Right kidney (tissue), 1 donor: Measurements from ENCODE around the gene OLIG3.
A peak's percentile ranks its signal among the peaks of the same experiment; 100 is the strongest.

Source experiments
- DNase-seq: peaks from one replicate; pipeline ENCODE4 v3.0.0-alpha.2; 2016

Gene OLIG3

DNA sequence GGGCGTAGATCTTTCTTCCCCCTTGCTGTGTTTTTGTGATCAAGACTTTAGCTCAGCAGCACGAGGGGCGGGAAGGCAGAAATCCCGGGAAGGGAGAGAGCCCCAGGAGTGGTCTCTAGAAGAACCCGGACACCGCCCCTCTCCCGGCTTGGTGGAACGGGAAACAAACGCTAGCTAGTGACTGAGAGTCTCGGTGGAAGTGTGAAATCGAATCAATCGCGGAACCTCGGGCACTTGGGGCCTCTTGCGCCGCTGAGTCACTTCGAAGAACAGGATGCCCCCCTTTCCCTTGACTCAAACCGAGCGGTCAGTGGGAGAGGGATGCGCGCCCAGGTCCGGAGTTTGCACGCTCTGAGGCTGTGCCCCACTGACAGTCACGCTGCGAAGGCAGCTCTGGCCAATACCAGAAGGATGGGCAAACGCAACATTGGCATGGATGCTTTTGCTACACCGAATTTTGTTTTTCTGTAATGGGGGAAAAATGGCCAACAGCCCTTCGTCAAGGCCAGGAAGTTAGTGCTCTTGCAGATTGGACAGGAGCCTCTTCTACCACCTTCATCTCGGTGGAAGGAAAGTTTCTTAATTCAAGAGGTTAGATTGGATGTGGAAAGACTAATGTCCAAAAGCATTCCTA is 1.6 kb upstream of the OLIG3 start:
- peak; percentile 78 for DNase-seq

DNA sequence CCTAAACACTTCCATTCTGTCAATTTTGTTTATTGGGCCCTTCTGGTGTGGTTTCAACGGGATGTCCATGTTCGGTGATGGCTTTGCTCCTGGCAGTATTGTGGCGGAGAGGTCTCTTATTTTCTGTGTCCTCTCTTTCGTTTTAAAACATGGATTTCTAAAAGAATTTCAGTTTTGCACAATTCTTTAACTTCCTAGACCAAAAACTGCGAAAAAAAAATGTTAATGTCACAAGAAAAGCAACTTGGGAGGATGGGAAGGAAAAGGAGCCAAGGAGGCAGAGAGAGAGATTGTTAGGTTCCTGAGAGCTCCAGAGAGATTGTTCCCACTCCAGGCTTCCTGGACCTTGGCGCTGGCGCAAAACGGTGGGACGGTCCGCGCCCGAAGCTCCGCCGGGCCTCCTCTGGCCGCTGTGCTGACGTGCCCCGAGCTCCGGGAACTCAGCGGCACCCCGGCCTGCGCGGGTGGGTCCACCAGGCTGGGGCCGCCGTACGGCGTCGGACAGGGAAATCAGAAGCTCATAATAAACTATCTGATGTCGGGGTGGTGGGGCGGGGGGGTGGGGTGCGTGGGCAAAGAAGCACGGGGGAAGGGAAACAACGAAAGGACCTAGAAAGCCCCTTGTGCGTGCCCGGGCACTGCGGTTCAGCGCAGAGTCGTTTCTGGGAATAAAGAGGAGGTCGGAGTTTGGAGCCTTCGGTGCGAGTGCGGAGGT is 951 bp upstream of the OLIG3 start:
- peak; percentile 71 for DNase-seq

DNA sequence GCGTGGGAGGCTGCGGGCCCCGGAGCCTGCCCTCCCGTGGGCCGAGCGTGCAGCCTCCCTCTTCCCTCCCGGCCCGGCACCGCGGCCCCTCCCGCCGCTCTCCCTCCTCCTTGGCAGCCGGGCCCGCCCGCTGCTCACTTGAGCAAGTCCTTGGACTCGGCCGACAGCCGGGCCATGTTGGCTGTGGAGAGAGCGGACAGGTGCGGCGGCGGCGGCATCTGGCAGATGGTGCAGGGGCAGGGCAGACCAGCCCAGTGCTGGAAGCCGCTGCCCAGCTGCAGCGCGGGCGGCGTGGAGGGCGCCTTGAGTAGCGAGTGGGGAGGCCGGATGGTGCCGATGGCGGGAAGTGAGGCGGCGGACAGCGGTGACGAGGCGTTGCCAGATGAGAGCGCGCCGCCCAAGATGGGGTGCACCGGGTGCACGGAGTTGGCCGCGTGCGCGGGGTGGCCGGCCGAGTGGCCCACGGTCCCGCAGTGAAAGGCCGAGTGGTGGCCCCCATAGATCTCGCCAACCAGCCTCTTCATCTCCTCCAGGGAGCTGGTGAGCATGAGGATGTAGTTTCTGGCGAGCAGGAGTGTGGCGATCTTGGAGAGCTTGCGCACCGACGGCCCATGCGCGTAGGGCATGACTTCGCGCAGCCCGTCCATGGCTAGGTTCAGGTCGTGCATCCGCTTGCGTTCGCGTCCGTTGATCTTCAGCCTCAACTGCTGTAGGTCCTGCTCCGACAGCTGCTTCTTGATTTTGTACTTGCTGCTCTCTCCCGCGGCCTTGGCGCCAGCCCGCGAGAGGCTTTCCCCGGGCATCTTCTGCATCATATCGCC is 766 bp downstream of the OLIG3 start:
- peak; percentile 70 for DNase-seq

DNA sequence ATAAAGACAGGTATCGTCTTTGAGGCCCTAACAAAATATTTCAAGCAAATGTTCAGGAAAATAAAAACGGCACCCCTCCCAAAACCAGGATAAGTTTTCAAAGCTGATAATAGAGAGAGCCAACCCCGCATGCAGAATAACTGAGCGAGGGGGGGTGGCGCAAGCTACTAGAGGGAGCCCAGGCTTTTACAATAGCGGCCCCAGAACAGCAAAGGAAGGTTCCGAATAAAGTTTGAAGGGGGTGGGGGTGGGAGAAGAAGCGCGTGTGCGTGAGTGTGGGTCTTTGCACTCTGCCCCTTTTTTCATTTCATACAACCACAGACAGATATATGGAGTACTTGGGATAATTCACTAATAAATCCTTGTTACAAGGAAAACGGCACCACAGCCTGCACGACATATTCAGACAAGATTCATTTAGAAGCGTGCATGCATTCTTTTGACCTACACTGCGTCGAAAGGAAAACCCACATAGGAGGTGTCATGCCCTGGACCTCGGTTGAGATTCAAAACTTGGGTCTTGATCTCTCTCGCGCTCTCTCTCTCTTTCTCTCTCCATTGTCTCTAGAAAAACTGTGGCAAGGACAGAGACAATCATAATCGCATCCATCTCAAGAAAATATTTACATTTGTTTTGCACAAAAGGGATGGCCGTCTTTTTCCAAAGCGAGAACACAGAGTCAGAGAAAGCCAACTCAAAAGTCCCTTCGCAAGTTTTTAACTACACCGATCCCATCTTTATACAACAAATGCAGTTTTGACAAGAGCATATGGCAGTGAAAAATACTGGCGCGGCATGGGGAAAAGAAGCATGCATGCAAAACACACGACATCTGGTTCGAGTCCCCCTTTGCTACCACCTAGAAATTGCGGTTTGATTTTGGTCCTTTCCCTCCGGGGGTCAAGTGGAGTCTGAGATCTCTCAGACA is 1.6 kb downstream of the OLIG3 start:
- DNase-seq: peak; percentile 52

DNA sequence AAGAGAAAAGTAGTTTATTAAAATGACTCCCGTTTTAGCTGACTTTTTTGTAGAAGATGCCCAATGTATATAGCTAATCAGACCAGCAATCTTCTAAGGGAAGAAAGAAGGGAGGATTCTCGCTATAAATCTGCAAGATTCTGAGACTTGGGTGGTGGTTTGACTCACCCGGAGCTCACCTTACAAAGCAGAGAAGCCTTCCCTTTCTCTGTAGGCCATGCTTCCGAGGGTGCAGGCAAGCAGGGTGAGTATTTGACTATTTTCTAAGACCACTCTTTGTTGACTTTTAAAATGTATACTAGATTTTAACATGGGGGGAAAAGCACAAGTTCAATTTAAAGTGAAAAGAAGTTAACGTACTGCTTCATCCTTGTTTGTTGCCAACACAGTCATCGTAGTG is 2.7 kb downstream of the OLIG3 start:
- DNase-seq: peak; percentile 29

DNA sequence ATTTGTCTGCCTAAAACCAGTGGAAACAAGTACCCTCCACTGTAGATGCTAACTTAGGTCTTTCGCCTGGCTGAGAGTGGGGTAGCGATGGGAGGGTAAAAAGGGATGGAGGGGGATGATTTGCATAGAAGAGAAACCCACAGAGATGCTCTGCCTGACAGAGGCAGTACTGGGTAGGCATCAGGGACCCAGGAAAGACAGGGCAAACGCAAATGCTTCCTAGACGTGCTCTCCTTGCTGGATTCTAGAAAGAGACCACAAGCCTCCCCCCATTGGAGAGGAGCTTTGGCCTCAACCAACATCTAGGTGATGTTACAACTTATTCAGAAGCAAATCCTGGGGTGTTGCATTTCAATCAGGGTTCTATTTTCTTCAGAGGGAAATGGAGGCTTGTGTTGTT is 3.2 kb downstream of the OLIG3 start:
- peak; percentile 20 for DNase-seq

DNA sequence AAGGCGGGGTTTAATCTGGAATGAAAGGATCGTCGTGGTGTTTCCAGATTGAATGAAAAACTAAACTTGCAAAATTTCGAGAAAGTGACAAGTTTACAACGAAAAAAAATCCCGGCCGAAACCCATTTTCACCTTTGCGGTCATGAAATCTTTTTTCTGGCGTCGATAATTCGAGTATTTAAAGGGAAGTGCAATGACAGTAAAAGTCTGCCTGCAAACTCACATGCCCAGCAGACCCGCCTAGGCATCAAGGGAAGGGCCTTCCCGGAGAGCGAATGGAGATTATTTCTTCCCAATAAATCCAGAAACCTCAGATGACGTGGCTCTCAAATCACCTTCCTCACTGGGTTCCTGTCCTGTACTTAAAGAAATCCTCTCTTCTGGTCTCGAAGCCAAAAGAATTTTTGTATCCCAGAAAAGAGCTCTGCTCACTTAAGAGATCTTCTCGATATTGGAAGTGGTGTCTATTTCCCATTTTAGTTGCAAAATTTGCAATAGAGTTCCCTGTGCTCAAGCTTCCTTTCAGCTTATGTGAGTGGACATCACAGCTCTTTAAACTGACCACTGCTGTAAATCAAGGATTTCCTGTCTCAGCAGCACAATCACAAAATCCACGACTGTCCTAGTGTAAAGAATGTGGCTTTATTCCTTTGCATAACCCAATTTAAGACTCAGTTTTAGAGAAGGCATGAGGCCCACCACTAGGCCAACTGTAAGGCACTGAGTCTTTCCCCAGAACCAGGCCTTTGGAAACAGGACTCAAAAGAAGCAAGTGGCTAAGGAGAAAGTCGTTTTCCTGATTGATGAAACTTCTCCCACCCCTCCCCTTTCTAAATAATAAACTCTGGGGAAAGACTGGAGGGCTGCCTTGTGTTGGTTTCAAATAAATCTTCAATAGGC is 3.9 kb downstream of the OLIG3 start:
- DNase-seq: peak; percentile 37

DNA sequence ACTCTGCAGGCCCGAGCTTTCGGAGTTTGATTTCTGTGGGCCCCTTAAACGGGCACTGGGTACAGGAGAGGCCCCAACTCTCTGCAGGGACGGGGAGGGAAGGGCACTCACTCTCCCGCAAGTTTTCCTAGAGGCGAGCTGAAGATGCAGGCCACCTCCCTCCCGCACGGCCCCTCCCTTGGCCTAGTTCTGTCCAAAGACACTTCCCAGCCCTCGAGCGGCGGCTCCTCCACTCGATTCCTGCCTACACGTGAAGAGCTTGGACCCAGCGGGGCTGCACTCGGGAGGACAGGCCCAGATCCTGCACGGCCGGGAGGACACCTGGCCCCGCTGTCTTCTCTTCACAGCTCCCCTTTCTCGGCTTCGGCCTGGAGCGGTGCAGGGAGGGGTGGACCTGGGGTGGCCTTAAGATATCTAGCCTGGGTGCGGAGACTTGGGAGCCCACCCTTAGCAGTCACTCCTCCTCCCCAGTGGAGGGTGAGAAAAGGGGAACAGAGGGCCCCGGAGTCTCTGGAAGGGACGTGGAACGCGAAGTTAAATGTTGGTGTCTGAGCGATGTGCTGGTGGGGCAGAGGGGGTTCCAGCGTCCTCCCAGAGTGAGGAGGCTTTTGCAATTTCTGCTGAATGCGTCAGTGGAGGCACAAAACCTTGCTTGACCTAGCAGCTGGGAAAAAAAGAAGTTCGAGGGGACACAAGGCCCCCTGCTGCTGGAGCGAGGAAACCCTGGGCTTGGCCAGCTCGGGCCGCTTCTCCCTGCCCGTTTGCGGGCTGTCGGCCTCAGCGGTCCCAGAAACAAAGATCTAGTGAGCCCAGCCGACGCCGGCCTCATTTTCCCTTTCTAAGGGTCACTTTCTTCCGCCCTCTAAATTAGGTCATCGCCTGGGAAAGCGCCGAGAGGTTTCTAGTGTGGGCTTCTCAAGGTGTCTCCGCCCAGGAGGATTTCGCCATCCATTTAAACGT is 4.9 kb downstream of the OLIG3 start:
- peak; percentile 69 for DNase-seq

DNA sequence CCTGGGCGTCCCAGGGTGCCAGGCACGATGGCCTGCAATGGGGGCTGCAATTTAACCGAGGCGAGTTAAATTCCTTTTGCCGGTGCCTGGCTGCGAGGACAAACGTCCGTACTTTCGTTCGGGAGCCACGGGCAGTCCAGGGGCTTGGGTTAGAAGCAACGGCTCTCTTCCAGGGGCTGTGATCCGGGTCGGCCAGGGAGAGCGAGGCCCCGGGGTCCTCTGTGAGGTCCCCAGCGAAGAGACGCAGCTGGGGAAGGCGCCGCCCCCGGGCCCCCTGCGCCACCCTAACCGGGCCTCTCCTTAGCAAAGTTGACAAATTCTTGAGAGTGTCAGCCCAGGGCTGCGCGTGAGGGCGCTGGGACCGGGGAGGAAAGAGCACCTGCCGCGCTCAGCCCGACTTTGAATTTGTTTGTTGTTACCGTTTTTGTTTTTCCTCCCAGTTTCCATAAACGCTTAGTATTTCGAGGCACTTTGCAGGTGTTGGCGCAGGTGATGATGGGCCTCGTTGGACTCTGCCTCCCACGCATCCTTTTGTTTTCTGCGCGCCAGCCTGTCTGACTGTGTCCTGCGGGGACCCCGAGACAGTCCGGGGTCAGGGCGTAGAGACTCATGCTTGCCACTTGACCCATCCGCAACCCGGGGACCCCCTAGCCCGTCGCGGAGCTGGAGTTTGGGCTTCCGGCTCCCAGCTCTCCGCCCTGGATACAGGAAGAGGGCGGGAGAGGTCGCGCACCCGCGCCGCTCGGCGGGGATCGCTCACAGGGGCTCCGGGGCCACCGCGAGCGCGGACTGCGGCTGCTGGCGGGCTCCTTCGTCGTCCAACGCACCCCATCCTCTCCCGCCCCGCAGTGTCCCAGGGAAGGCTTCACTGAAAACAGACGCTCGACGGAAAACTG is 5.8 kb downstream of the OLIG3 start:
- peak; percentile 67 for DNase-seq

DNA sequence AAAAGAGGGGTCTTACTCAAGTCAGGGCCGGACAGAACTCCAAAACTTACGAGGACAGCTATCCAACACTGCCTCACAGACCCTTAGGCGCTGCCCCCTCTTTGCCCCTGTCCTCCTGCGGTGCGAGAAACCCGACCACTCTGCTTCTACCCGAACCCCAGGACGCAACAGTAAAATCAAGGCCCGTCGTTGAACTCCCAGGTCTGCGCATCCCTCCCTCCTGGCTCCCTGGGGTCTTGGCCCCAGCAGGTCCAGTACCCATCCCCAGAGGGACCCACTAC is 6.4 kb downstream of the OLIG3 start:
- DNase-seq: no peak

DNA sequence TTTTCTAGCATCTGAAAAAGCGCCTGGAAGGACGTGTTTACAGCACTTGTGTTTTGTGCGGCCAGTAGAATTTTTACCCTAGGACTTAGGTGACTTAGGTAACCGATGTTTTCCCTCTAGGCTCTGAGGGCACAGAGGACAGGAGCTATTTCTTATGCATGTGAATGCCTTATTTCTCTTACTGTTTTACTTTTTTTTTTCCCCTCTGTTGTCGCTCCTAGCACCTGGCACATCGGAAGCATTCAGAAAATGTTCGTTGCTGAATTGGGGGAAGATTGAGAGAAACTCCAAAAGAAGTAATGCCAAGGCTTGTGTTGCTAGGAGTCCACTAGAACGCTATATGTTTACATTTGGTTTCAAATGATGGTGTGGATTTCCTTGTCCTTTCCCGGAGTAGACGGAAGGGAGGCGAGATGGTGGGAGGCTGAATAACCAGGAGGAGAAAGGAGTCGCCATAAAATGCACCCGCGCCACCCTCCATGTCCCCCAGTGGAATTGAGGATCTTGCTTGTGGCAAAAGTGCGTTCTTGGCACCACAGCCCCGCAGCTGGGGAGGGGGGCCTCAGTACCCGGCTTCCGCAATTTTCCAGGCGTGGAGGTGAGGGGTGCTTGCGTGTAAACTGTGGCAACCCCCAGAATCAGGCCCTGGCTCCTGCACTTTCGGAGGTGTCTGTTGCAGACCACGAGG is 6.9 kb downstream of the OLIG3 start:
- peak; percentile 26 for DNase-seq

DNA sequence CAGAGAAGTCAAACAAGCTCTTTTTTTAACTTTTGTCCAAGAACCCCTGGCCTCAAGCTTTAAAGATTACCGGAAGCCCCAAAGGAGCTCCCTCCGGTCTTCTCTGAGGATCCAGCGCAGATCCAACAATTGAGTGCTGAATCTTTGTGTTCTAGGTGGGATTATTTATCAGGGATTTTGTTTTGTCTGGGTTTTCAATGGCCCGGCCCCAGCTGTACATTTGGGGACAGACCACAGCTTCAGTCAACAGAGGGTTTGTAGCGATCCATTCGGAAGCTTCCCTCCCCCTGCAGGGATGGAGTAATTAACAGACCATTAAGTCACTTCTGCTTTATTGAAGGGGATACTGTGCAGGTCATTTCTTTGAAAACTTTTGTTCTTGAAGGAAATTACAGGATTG is 7.8 kb downstream of the OLIG3 start:
- DNase-seq: peak; percentile 19

DNA sequence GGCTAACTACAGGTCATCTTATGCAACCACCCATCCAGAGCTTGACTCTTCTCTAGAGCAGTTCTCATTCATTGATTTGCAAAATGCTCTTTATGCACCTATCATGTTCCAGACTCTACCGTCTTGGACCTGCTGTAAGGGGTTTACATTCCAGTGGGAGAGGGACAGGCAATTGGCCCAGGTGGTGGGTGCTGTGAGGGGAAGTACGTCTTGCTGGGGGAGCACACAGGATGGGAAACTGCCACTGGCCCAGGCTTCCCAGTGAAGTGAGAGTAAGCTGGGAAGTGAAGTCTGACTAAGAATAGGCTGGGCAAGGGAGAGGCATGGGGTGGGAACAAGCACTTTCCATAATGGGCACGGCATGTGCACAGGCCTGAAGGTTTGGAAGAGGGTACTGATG is 13.8 kb downstream of the OLIG3 start:
- no peak for DNase-seq

DNA sequence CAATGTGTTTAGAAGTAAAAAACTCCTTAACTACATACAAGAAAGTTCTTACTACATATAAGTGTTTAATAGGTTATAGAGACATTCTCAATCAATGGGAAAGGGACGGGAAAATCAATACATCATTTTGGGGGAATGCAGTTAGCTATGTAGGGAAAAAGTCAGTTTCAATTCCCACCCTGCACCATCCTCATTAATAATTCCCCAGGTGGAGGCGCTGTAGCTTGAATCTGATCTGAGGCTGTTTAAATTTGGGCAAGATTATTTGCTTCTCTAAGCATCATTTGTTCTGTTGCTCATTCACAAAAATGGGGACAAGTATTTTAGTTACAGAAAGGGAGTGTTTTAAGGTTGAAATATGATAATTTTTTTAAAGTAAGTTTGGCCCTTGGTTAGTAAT is 19.1 kb downstream of the OLIG3 start:
- DNase-seq: no peak

DNA sequence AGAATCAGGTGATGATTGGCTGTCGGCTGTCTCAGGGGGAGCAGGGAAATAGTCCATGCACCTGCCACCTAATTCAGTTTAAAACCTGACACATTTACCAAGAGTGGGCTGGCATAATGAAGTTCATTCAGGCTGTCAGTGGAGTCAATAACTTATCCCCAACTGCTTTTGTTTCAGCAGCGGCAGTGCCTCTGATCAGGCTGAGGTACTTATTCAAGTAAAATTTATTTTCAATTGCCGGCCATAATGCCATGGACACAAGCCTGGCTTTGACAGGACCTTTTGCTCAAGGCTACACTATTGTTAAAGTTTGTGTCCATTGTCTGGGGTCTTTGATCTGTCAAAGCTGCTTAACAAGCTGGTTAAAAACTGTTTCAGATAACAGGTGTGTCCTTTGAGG is 20.6 kb downstream of the OLIG3 start:
- no peak for DNase-seq

DNA sequence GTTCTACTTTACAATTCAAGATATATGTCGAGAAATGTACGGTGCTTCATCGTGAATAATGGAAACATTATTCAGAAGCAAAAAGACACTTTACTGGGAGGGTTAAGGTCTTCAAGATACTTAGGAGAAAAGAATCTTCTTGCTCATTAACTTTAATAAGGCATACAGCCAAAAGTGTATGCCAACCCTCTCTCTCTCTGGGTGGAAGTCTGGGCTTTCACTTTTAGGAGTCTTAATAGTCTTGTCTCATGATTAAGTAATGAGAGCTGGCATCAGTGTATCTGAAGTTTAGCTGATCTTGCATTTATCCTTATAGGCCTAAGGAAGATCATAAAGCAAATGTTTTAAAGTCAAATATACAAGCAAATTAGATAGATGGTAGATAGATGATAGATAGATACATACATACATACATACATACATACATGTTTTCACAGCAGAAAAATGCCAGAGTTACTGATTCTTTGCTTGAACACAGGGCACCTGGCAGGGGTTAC is 21.5 kb downstream of the OLIG3 start:
- DNase-seq: no peak

DNA sequence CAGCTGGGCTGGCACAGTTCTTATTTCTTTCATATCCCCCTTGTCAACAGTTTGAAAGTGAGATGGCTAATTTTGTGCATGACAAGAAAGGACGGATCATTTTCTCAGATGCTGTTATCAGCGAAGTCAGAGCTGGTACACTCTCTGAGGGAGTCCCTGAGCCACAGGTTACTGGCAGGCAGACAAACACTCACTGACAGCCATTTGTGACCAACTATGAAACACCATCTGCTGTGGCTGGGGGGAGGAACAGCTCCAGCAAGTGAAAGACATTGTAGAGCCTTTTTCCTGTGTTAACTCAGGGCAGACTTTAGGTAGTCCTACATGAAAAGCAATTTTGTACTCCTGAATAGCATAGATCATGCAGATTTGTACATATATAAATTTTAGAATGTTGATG is 22.2 kb downstream of the OLIG3 start:
- no peak for DNase-seq

DNA sequence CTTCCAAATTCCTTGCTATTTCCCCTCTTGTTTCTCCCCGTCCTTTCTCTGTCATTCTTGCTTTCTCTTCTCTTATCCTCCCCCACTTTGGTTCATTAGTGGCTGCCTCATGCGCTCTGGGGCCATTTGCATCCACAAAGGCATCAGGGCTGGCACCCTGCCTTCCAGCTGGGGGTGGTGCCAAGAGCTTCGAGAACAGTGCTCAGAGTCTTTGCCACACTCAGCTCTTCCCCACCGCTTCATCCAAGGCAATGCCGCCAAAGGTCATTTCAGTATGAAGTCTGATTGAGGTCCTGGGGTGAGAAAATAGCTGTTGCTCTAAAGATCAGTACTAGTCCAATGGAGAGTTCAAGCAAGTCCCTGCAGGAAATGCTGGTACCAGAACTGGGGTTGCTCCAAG is 22.7 kb downstream of the OLIG3 start:
- DNase-seq: no peak
